Left lung (tissue), 10 donors: ENCODE data around the gene SVEP1. TPM values are rescaled to one million over a fixed set of nuclear protein-coding genes. Genes with fewer than 3 reads are reported as not detected.

ENCODE experiments used
- ATAC-seq: fragments of 200-7000 bp; cut with Tn5 transposase; one replicate; pipeline ENCODE4 v1.9.1; 2020; ENCODE audit warnings: moderate library complexity
- DNase-seq, 4 donors: peaks; one replicate each; pipeline ENCODE4 v3.0.0-alpha.2; 2013 to 2020
- H3K27ac ChIP-seq, 2 donors: fragments of 200-600 bp; sonication (generic) in 1 of 2; one replicate each; pipeline versions ENCODE4 v1.5.0 to v1.8.0; 2020 to 2021
- H3K27me3 ChIP-seq, 2 donors: fragments of 200-600 bp; sonication (generic) in 1 of 2; one replicate each; pipeline versions ENCODE4 v1.5.0 to v1.8.0; 2020 to 2021
- H3K36me3 ChIP-seq, 2 donors: fragments of 200-600 bp; sonication (generic) in 1 of 2; one replicate each; pipeline versions ENCODE4 v1.5.0 to v1.8.0; 2020 to 2021
- H3K4me1 ChIP-seq, 2 donors: fragments of 200-600 bp; one replicate each; pipeline ENCODE4 v1.8.0; 2021
- H3K4me3 ChIP-seq, 2 donors: fragments of 200-600 bp; sonication (generic) in 1 of 2; one replicate each; pipeline versions ENCODE4 v1.5.0 to v1.8.0; 2020 to 2021; ENCODE audit warnings: mild to moderate bottlenecking in 1 of 2
- H3K9me3 ChIP-seq, 2 donors: fragments of 200-600 bp; sonication (generic) in 1 of 2; one replicate each; pipeline versions ENCODE4 v1.5.0 to v1.8.0; 2020 to 2021
- intact Hi-C, 2 donors: fragments of 100-400 bp; cut with DNase I; formaldehyde crosslinking; loops; one replicate each; pipeline versions ENCODE4 v1.11.2 to v1.14.2; 2022
- polyA plus RNA-seq, 6 donors: library from polyadenylated mRNA; unstranded; fragments of 120-200 nt; gene quantifications; one replicate each; pipeline ENCODE4 v1.2.1, GENCODE V29; 2013; ENCODE audit not compliant: insufficient read length in 6 of 6
- total RNA-seq, 2 donors: library from RNA; stranded (reverse); fragmentation: NEBNext Ultra II Directional; extraction: Animal tissue kit (Norgen Biotek cat#: 25700); gene quantifications; one replicate each; pipeline ENCODE4 v1.2.1, GENCODE V29; 2021
- TF ChIP-seq, protein P1 (sequence below), 2 donors: fragments of 200-600 bp; sonication (generic) in 1 of 2; IDR thresholded peaks; one replicate each; pipeline versions ENCODE4 v1.5.0 to v1.8.0; 2021; ENCODE audit warnings: antibody characterized with exemption in 2 of 2
- donor health status: DM: no; HTN: yes; CAD: no.
- donor health status: DM: no; HTN: no; CAD: no.

SVEP1 gene
- total and polyA plus RNA-seq, 8 donors, result 21.7 to 36.2 (median 27.7) TPM

DNA sequence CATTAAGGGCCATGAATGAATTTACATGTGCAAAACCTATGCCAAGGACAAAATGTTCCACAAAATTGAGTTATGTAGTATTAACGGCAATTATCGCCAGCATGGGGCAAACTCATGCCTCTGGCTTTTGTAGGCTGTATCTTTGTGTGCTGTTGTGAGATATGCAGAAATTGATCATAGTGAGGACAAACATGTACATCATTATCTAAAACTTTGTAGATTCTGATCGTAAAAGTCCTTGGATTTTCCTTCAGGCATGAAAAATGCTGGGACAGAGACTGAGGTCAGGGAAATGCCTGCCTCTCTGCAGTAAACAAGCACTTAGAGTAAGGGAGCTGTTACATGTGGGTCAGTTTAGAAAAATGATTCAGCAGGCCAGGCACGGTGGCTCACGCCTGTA, 236.0 kb downstream of the SVEP1 start:
- Histone ChIP-seq H3K36me3 (no peaks in the 10 kb centered on the region), H3K27me3 (no peaks in the 10 kb centered on the region), H3K27ac (no peak overlapping the region), H3K4me1 (no peaks in the 10 kb centered on the region), H3K9me3 (no peaks in the 10 kb centered on the region), H3K4me3 (no peak overlapping the region)
- ATAC-seq, result no peak
- DNase-seq, result no peak
- TF ChIP-seq, protein P1, sequence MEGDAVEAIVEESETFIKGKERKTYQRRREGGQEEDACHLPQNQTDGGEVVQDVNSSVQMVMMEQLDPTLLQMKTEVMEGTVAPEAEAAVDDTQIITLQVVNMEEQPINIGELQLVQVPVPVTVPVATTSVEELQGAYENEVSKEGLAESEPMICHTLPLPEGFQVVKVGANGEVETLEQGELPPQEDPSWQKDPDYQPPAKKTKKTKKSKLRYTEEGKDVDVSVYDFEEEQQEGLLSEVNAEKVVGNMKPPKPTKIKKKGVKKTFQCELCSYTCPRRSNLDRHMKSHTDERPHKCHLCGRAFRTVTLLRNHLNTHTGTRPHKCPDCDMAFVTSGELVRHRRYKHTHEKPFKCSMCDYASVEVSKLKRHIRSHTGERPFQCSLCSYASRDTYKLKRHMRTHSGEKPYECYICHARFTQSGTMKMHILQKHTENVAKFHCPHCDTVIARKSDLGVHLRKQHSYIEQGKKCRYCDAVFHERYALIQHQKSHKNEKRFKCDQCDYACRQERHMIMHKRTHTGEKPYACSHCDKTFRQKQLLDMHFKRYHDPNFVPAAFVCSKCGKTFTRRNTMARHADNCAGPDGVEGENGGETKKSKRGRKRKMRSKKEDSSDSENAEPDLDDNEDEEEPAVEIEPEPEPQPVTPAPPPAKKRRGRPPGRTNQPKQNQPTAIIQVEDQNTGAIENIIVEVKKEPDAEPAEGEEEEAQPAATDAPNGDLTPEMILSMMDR (IDR thresholded peaks at IDR 0.05), result no peak
- intact Hi-C loops, result no loop called here

DNA sequence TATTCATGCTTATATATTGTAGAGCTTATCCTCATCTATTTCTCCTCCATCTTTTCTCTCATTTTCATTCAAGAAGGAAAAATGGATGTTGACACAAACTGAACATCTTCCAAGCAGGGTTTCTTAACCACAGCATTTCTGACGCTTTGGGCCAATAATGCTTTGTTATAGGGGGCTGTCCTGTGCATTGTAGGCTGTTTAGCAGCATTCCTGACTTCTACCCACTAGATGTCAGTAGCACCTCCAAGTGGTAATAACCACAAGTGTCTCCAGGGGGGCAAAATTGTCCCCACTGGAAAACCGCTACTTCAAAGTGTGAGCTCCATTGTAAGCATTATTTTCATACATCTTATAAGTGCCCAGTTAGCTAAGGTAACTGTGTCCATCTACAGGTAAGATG, 239.2 kb downstream of the SVEP1 start:
- TF ChIP-seq, protein P1 (IDR thresholded peaks at IDR 0.05), result no peak
- no peaks in the 10 kb centered on the region for H3K9me3 ChIP-seq
- intact Hi-C loops, result no loop called here
- H3K4me1 ChIP-seq, result no peaks in the 10 kb centered on the region
- no peak overlapping the region for H3K4me3 ChIP-seq
- ATAC-seq (no peak), DNase-seq (no peak)
- no peak overlapping the region for H3K27ac ChIP-seq
- H3K36me3 ChIP-seq, result no peaks in the 10 kb centered on the region
- H3K27me3 ChIP-seq, result no peaks in the 10 kb centered on the region

DNA sequence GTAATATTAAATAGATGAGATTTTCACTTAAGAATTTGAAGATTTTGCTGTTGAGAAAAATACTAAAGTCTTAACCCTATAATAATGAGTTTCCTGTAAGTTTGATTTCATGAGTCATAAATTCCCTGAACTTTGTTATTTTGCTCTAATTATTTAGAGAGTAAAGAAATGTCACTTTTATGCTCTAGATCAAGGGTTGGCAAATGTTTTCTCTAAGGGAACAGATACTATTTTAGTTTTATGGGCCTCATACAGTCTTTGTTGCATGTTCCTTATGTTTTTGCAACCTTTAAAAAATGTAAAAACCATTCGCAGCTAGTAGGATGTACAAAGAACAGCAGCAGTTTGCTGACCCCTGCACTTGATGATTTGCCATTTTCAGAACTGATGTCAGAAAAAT, 241.4 kb downstream of the SVEP1 start:
- Histone ChIP-seq H3K4me1 (no peaks in the 10 kb centered on the region), H3K36me3 (no peaks in the 10 kb centered on the region), H3K27me3 (no peaks in the 10 kb centered on the region), H3K9me3 (no peaks in the 10 kb centered on the region), H3K27ac (no peak overlapping the region), H3K4me3 (no peak overlapping the region)
- intact Hi-C loops, result no loop called here
- ATAC-seq, result no peak
- TF ChIP-seq, protein P1 (IDR thresholded peaks at IDR 0.05), result no peak
- no peak for DNase-seq

DNA sequence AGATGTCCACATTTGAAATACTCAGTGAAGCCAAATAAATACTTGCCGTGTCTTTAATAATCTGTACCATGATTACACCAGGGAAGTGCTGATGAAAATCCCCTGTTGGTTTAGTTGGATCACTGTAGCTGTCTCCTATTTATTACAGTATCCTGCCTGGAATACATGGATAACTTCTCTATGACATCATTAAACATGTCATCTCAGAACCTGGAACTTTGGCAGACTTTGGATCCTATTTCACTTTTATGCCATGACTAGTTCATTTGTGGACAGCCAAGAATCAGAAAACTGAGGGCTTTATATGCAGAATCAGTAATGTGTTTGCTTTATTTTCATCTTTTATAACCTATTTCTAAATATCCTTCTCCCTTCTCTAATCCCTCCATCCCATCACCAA, 241.8 kb downstream of the SVEP1 start, which contains the start of gene TXNDC8:
TSS of gene TXNDC8 (minus strand) at position 137 of the 400 bp plus-strand sequence.
- Histone ChIP-seq H3K4me1 (no peaks in the 10 kb centered on the region), H3K27ac (no peak within 1 kb of the TSS), H3K9me3 (no peaks in the 10 kb centered on the region), H3K36me3 (no peaks in the 10 kb centered on the region), H3K4me3 (no peak within 1 kb of the TSS), H3K27me3 (no peaks in the 10 kb centered on the region)
- ATAC-seq (no peak), DNase-seq (no peak)
- TF ChIP-seq, protein P1 (IDR thresholded peaks at IDR 0.05), result no peak
- intact Hi-C loops, result no loop called here

DNA sequence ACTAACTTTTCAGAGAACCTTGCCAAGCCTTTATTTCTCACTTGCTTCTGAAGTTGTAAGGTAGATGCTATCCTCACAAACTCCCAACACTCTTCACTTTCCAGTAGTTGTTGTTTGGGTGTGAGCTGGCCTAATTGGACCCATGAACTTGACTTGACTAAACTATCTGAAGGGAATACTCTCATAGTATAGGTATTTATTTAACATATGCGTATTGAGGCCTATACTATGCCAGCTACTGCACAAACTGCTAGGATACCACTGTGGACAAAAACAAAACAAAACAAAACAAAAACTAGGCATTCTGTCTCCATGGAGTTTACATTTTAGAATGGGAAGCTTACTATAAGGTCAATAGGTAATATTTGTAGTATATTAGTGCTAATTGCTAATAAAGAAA, 243.2 kb downstream of the SVEP1 start:
- DNase-seq (no peak), ATAC-seq (no peak)
- intact Hi-C loops, result no loop called here
- TF ChIP-seq, protein P1 (IDR thresholded peaks at IDR 0.05), result no peak
- Histone ChIP-seq H3K36me3 (no peaks in the 10 kb centered on the region), H3K4me1 (no peaks in the 10 kb centered on the region), H3K9me3 (no peaks in the 10 kb centered on the region), H3K27ac (no peak overlapping the region), H3K27me3 (no peaks in the 10 kb centered on the region), H3K4me3 (no peak overlapping the region)
